HG03066 (cell line): ENCODE results near the gene NKG7.

Experiments used
- ATAC-seq: cut with Tn5 transposase; IDR thresholded peaks from one replicate; pipeline ENCODE4 v1.9.1; 2021; ENCODE audit warnings: low read depth; ENCODE audit not compliant: unreplicated experiment

Gene NKG7

GRCh38 chr19:51338563-51339312 lies 33.7 kb downstream of the NKG7 start:
- ATAC-seq: no peak

GRCh38 chr19:51337861-51338562 lies 34.4 kb downstream of the NKG7 start:
- no peak for ATAC-seq

DNA sequence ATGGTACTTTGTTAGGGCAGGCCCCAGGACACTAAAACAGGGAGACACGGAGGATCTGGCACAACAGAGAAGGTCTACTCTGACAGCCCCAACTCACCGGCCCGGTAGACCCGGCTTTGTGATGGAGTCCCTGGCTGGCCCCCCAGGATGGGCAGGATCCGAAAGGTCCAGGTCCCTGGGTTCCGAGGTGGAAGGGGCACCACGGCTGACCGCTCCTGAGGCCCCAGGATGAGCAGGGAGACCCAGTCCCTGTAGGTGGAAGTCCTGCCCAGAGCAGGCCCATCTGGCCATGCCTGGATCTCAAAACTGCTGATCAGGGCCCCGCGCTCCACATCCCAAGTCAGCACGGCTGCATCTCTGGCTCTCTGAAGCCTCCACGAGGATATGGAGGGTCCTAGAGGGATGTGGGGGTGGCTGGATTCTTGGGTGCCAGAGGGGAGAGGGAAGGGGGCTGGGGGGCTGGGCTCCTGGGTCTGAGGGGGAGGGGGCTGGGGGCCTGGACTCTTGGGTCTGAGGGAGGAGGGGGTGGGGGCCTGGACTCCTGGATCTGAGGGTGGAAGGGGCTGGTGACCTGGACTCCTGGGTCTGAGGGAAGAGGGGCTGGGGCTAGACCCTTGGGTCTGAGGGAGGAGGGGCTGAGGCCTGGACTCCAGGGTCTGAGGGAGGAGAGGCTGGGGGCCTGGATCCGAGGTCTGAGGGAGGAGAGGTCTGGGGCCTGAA lies 35.2 kb downstream of the NKG7 start:
- no peak for ATAC-seq

GRCh38 chr19:51333836-51334460 lies 38.5 kb downstream of the NKG7 start:
- ATAC-seq: no peak

DNA sequence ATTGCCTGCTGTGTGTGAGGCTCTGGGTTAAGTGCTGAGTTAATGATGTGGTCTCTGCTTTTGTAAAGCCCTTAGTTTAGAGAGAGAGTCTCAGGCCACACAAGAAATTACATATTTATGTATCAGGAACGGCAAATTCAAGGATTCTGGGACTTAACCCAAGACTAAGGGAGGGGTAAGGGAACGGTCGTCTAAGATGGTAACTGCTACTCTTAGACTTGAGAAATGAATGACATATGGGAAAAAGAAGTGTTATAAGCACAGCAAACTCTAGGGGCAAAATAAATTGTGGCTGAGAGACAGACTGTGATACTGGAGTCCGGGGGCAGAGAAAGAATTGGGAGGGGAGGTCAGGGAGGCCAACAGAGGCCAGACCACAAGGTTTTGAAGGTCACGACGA lies 40.7 kb downstream of the NKG7 start:
- no peak for ATAC-seq

DNA sequence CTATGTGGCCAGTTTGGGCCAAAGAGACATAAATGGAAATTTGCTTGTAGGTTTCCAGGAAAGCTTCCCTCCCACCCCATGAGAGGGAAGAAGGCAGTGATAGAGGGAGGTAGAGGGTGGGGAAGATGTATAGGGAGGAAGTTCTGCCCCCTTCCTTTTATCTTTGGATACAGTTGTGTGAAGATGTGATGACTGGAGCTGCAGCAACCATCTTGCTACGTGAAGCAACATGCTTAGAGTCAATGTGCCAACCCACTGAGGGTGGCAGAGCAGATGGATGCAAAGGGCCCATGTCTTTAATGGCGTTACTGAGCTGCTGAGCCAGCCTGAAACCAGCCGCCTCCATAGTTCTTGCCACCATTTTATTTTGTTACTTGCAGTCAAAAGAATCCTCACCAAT lies 41.3 kb downstream of the NKG7 start:
- ATAC-seq: no peak

DNA sequence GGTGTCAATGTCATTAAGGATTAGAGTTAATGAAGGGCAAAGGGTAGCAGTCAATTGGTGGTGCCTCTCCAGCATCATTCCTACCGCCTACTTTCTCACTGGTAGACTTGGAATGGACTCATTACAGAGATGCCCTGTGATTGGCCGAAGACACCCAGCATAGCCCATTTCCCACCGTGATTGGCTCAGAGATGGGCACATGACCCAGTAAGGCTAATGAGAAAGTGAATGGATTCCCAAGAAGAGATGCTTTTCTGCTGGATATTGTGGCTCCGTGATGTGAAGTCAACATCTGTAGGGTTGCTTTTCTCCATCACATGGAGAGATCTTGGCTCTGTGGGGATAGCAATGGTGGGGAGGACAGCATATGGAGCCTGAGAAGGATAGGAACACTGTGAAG lies 42.1 kb downstream of the NKG7 start:
- ATAC-seq: no peak

DNA sequence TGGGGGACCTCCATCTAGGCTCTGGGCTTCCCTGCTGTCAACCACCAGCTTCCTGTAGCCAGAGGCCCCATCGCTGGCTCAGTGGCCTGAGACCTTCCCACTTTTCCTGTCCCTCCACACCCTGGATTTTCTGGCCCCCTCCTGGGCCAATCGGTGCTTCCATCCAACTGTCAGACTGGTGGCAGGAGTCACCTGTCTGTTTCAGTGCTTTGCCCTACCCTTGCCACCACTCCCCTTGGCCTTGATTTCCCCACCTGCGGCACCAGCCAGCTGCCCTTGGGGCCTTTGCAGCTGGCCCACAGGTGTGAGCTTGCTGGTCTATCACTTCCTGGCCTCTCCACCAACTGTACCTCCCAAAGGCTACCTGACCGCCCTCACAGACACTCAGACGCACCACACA lies 43.0 kb downstream of the NKG7 start:
- ATAC-seq: no peak

DNA sequence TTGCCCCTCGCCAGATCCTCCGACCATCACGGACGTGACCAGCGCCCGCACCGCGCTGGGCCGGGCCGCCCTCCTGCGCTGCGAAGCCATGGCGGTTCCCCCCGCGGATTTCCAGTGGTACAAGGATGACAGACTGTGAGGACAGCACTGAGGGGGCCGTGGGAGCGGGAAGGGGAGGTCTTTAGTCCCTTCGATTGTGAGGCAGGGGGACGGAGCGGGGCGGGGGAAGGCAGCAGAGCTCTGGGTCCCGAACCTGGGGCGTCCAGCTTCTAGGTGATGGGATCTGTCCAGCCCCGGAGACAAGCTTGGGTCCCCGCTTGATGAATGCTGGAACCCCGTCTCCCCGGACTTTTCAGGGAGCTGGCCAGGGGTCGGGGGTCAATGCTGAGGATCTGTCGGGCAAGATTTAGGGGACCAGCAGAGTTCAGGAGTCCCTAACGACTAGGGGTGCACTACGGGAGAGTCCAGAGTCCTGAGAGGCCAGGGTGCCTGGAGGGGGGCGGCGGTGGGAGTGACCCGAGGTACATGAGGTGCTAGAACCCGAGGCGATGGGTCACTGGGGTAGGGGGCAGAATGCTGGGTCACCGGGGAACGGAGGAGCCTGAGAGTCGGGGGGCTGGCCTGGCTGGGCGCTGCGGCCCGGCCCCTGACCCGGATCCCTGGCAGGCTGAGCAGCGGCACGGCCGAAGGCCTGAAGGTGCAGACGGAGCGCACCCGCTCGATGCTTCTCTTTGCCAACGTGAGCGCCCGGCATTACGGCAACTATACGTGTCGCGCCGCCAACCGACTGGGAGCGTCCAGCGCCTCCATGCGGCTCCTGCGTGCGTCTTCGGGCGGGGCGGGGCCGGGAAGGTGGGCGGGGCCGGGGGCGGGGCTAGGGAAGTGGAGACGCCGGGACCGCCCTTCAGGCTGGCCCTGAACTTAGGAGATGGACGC lies 45.1 kb downstream of the NKG7 start:
- ATAC-seq: no peak

- no peak for ATAC-seq
Observed at GRCh38 chr19:51326216-51327065, 46.0 kb downstream of the NKG7 start.

GRCh38 chr19:51325161-51325976 lies 47.1 kb downstream of the NKG7 start:
- ATAC-seq: no peak

DNA sequence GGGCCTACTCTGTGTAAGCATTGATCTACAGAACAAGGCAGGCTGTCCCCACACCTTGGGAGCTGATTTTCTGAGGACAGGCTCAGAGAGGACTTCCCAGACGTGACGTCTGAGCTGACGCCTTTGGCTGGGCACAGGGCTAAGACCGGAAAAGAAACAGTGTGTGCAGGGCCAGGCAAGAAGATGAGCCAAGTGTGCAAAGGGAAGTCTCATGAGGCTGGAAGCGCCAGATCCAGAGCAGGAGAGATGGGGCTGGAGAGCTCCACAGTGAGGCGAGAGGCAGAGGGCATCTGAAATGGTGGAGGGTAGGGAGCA lies 48.3 kb downstream of the NKG7 start:
- ATAC-seq: no peak

- ATAC-seq: no peak
Observed at GRCh38 chr19:51323481-51324166, 48.8 kb downstream of the NKG7 start.

DNA sequence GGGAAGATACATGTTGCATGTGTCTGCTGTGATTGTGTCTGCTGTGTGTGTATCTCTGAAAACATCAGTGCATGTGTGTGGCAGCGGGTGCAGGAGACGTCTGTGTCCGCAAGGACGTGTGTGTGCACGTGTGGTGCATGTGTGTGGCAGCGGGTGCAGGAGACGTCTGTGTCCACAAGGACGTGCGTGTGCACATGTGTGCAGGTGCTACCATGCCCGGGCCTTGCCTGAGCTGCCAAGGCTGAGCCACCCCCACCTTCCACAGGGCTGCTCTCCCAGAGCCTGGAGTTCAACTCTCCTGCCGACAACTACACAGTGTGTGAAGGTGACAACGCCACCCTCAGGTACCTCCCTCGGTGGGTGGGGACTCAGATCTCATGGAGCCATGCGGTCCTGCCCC lies 50.7 kb downstream of the NKG7 start:
- no peak for ATAC-seq
